HG03571 (cell line): Measurements from ENCODE around the gene VPS39.

Experiments
- ATAC-seq: cut with Tn5 transposase; IDR thresholded peaks from one replicate; pipeline ENCODE4 v1.9.1; 2021; ENCODE audit not compliant: unreplicated experiment

VPS39 gene

GRCh38 chr15:42160136-42160535, 48.0 kb downstream of the VPS39 start:
- no peak for ATAC-seq

GRCh38 chr15:42159381-42160015, 48.6 kb downstream of the VPS39 start:
- no peak for ATAC-seq

- ATAC-seq = no peak
Observed at GRCh38 chr15:42158941-42159340, 49.2 kb downstream of the VPS39 start.

- ATAC-seq = no peak
Observed at GRCh38 chr15:42157981-42158765, 49.9 kb downstream of the VPS39 start.

GRCh38 chr15:42157381-42157780, 50.7 kb downstream of the VPS39 start:
- ATAC-seq = no peak

- ATAC-seq = no peak
Observed at GRCh38 chr15:42156243-42156922, 51.7 kb downstream of the VPS39 start, which contains the start of gene PLA2G4F. PLA2G4F (minus strand) TSS chr15:42156636; CDS start chr15:42156549, 87 bp downstream.

- no peak for ATAC-seq
Observed at GRCh38 chr15:42155546-42156242, 52.4 kb downstream of the VPS39 start.

GRCh38 chr15:42154956-42155355, 53.1 kb downstream of the VPS39 start:
- ATAC-seq = no peak

GRCh38 chr15:42154212-42154941, 53.7 kb downstream of the VPS39 start:
- no peak for ATAC-seq

GRCh38 chr15:42153874-42154211, 54.3 kb downstream of the VPS39 start:
- no peak for ATAC-seq

GRCh38 chr15:42152921-42153698, 55.0 kb downstream of the VPS39 start:
- no peak for ATAC-seq

GRCh38 chr15:42152196-42152920, 55.7 kb downstream of the VPS39 start:
- no peak for ATAC-seq

- no peak for ATAC-seq
Observed at GRCh38 chr15:42151736-42152135, 56.4 kb downstream of the VPS39 start.

- ATAC-seq = no peak
Observed at GRCh38 chr15:42151141-42151561, 57.0 kb downstream of the VPS39 start.

- ATAC-seq = no peak
Observed at GRCh38 chr15:42150219-42150970, 57.7 kb downstream of the VPS39 start.

- ATAC-seq = no peak
Observed at GRCh38 chr15:42149493-42150218, 58.4 kb downstream of the VPS39 start.

GRCh38 chr15:42148808-42149492, 59.2 kb downstream of the VPS39 start:
- no peak for ATAC-seq

GRCh38 chr15:42147431-42147735, 60.7 kb downstream of the VPS39 start:
- no peak for ATAC-seq
